OCI-LY7 (cell line): ENCODE measurements around the gene PDS5B. TPM values are rescaled to one million over a fixed set of nuclear protein-coding genes. Genes with fewer than 3 reads are reported as not detected.
"Not testable (repeated sequence)": the region's sequence is repeated elsewhere in the genome, so short reads cannot be mapped to it uniquely, and the experiment has no call there.

ENCODE experiments used
- BruUV-seq: library from RNA; stranded (reverse); fragments of 400-500 nt; replicated peaks from 2 replicates; lab custom pipeline; 2021; lab: Mats Ljungman, UMichigan
- CTCF ChIA-PET: fragments of 300-600 bp; sonication (Branson Sonifier 250); formaldehyde crosslinking; loops from one replicate; lab custom pipeline; 2022; ENCODE audit warnings: antibody characterized with exemption; ENCODE audit not compliant: unreplicated experiment; lab: Charles Lee
- POLR2A ChIA-PET: fragments of 300-600 bp; sonication (Branson Sonifier 250); formaldehyde crosslinking; loops from one replicate; lab custom pipeline; 2022; ENCODE audit warnings: antibody characterized with exemption; lab: Charles Lee
- DNase-seq: peaks from one replicate; pipeline ENCODE4 v3.0.0-alpha.2; 2015; ENCODE audit warnings: low spot score
- H2AFZ ChIP-seq: fragments of 200-600 bp; sonication (generic), shearing (Covaris generic); 2 replicates; pipeline ENCODE4 v1.6.1; 2014; ENCODE audit warnings: mild to moderate bottlenecking, antibody characterized with exemption, low read length, moderate library complexity
- H3K27ac ChIP-seq: fragments of 200-600 bp; sonication (generic); 2 replicates; pipeline ENCODE4 v1.5.1; 2014; ENCODE audit warnings: mixed run types, low read depth, mild to moderate bottlenecking, moderate library complexity, low read length, inconsistent platforms; ENCODE audit not compliant: poor library complexity, severe bottlenecking
- H3K36me3 ChIP-seq: fragments of 200-600 bp; sonication (generic); 2 replicates; pipeline ENCODE4 v1.6.1; 2014; ENCODE audit warnings: mild to moderate bottlenecking, antibody characterized with exemption, low read length, moderate library complexity, mixed read lengths; ENCODE audit not compliant: insufficient read depth
- H3K4me1 ChIP-seq: fragments of 200-600 bp; sonication (generic); 2 replicates; pipeline ENCODE4 v1.5.1; 2014; ENCODE audit warnings: mild to moderate bottlenecking, low read length; ENCODE audit not compliant: insufficient read depth, poor library complexity, severe bottlenecking
- H3K4me2 ChIP-seq: fragments of 200-600 bp; sonication (generic); 2 replicates; pipeline ENCODE4 v1.6.1; 2014; ENCODE audit warnings: mild to moderate bottlenecking, low read length
- H3K4me3 ChIP-seq: fragments of 200-600 bp; sonication (generic); 2 replicates; pipeline ENCODE4 v1.5.1; 2014; ENCODE audit warnings: mild to moderate bottlenecking, low read depth, low read length; ENCODE audit not compliant: poor library complexity, severe bottlenecking
- H3K79me2 ChIP-seq: fragments of 200-600 bp; sonication (generic); 2 replicates; pipeline ENCODE4 v1.6.1; 2016; ENCODE audit warnings: low read depth, mild to moderate bottlenecking, low read length, moderate library complexity, mixed read lengths; ENCODE audit not compliant: insufficient read depth
- H3K9me2 ChIP-seq: fragments of 200-600 bp; sonication (generic); 2 replicates; pipeline ENCODE4 v1.6.1; 2016; ENCODE audit warnings: mild to moderate bottlenecking, low read length, mixed read lengths; ENCODE audit not compliant: insufficient read depth
- H3K9me3 ChIP-seq: fragments of 200-600 bp; sonication (generic); 2 replicates; pipeline ENCODE4 v1.6.1; 2014; ENCODE audit warnings: mild to moderate bottlenecking, mixed run types, low read length, mixed read lengths
- H4K20me1 ChIP-seq: fragments of 200-600 bp; sonication (generic); 2 replicates; pipeline ENCODE4 v1.6.1; 2014; ENCODE audit warnings: mild to moderate bottlenecking, antibody characterized with exemption, low read length, moderate library complexity, mixed read lengths; ENCODE audit not compliant: insufficient read depth
- CTCF ChIP-seq: fragments of 200-600 bp; sonication (generic); conservative IDR thresholded peaks from 2 replicates; pipeline ENCODE4 v1.5.1; 2014; ENCODE audit warnings: mild to moderate bottlenecking, antibody characterized with exemption, low read length, moderate library complexity, mixed read lengths
- EZH2phosphoT487 ChIP-seq: fragments of 200-600 bp; sonication (generic); IDR thresholded peaks from 2 replicates; pipeline ENCODE4 v1.6.1; 2018; ENCODE audit warnings: low read depth, borderline replicate concordance, mild to moderate bottlenecking, mixed run types, antibody characterized with exemption, low read length, moderate library complexity, mixed read lengths
- intact Hi-C: fragments of 100-400 bp; cut with micrococcal nuclease; formaldehyde crosslinking; loops from one replicate; pipeline ENCODE4 v1.10.0; 2022; ENCODE audit not compliant: unreplicated experiment
- total RNA-seq, 2 experiments: library from RNA; depleted of rRNA in 1 of 2; stranded (reverse); fragments of >200 nt in 1 of 2; shearing (Covaris generic) in 1 of 2; gene quantifications; 2 replicates each; pipeline ENCODE4 v1.2.3, GENCODE V29; 2014 to 2022

PDS5B gene
- total RNA-seq, 2 experiments from 2014 or later: 34.1 to 70.4 TPM

- H2AFZ ChIP-seq: no peak overlapping the region
- POLR2A ChIA-PET: interaction anchor here (0.6 kb wide), 2 partner anchors 26 to 438 kb away, joined by 3 to 4 read pairs; no protein-coding TSS in a partner anchor
- H3K9me3 ChIP-seq: peaks cover 15% of the 10 kb centered on the region
- TF ChIP-seq CTCF (no peak), EZH2phosphoT487 (no peak)
- H4K20me1 ChIP-seq: no peaks in the 10 kb centered on the region
- DNase-seq: no peak
- H3K4me1 ChIP-seq: no peaks in the 10 kb centered on the region
- CTCF ChIA-PET: no interaction called here
- no peak overlapping the region for H3K4me3 ChIP-seq
- no peak overlapping the region for H3K4me2 ChIP-seq
- no peaks in the 10 kb centered on the region for H3K9me2 ChIP-seq
- BruUV-seq: no TSS peak
- H3K27ac ChIP-seq: no peak overlapping the region
- intact Hi-C loops: no loop called here
- H3K36me3 ChIP-seq: peaks cover 67% of the 10 kb centered on the region
- H3K79me2 ChIP-seq: peaks cover 14% of the 10 kb centered on the region; the same call in 1 of the 2 replicates
Measured at GRCh38 chr13:32723987-32724386, 137.7 kb downstream of the PDS5B start.

GRCh38 chr13:32726374-32727037, 140.3 kb downstream of the PDS5B start:
- ChIA-PET POLR2A (interaction anchor here (0.6 kb wide), 2 partner anchors 25 to 276 kb away, joined by 3 read pairs; no protein-coding TSS in a partner anchor), CTCF (no interaction called here)
- H3K4me3 ChIP-seq: no peak overlapping the region
- H3K36me3 ChIP-seq: peaks cover 54% of the 10 kb centered on the region
- no TSS peak for BruUV-seq
- no peaks in the 10 kb centered on the region for H3K4me1 ChIP-seq
- TF ChIP-seq CTCF (no peak), EZH2phosphoT487 (no peak)
- H3K9me3 ChIP-seq: peaks cover 5% of the 10 kb centered on the region
- no peak overlapping the region for H3K27ac ChIP-seq
- H3K9me2 ChIP-seq: no peaks in the 10 kb centered on the region
- DNase-seq: no peak
- no peak overlapping the region for H2AFZ ChIP-seq
- peaks cover 19% of the 10 kb centered on the region; the same call in 1 of the 2 replicates for H3K79me2 ChIP-seq
- no peak overlapping the region for H3K4me2 ChIP-seq
- intact Hi-C loops: no loop called here
- no peaks in the 10 kb centered on the region for H4K20me1 ChIP-seq

- TF ChIP-seq EZH2phosphoT487 (no peak), CTCF (no peak)
- intact Hi-C loops: no loop called here
- ChIA-PET POLR2A (interaction anchor here (1.0 kb wide), 1 partner anchor 9 kb away, joined by 3 read pairs; no protein-coding TSS in a partner anchor), CTCF (no interaction called here)
- no peaks in the 10 kb centered on the region for H4K20me1 ChIP-seq
- H2AFZ ChIP-seq: no peak overlapping the region
- no peak overlapping the region for H3K4me3 ChIP-seq
- H3K4me2 ChIP-seq: no peak overlapping the region
- no peaks in the 10 kb centered on the region for H3K4me1 ChIP-seq
- no peak for DNase-seq
- no peaks in the 10 kb centered on the region for H3K9me2 ChIP-seq
- peaks cover 19% of the 10 kb centered on the region; the same call in 1 of the 2 replicates for H3K79me2 ChIP-seq
- no peak overlapping the region for H3K27ac ChIP-seq
- peaks cover 5% of the 10 kb centered on the region for H3K9me3 ChIP-seq
- no TSS peak for BruUV-seq
- H3K36me3 ChIP-seq: peaks cover 47% of the 10 kb centered on the region
Measured at GRCh38 chr13:32728327-32728726, 142.1 kb downstream of the PDS5B start.

- BruUV-seq, H3K9me2 ChIP-seq, H4K20me1 ChIP-seq, H3K27ac ChIP-seq, H3K4me2 ChIP-seq, POLR2A ChIA-PET, DNase-seq, intact Hi-C loops, H3K4me1 ChIP-seq, H2AFZ ChIP-seq, CTCF ChIA-PET, H3K9me3 ChIP-seq, H3K4me3 ChIP-seq: not testable (repeated sequence)
- Histone ChIP-seq H3K36me3 (peaks cover 47% of the 10 kb centered on the region), H3K79me2 (peaks cover 19% of the 10 kb centered on the region; the same call in 1 of the 2 replicates)
Measured at GRCh38 chr13:32729097-32729496, 142.8 kb downstream of the PDS5B start.
